Panc1 (cell line): ENCODE measurements around the gene ABRAXAS1. TPM values are rescaled to one million over a fixed set of nuclear protein-coding genes. Genes with fewer than 3 reads are reported as not detected.

Experiments
- ATAC-seq: fragments of 200-7000 bp; cut with Tn5 transposase; 2 replicates; pipeline ENCODE4 v1.9.1; 2020; ENCODE audit warnings: mild to moderate bottlenecking, moderate library complexity
- BruUV-seq: library from RNA; stranded (reverse); fragments of 400-500 nt; replicated peaks from 2 replicates; lab custom pipeline; 2021; lab: Mats Ljungman, UMichigan
- CTCF ChIA-PET: fragments of 300-600 bp; sonication (Branson Sonifier 250); formaldehyde crosslinking; loops from one replicate; lab custom pipeline; 2022; ENCODE audit warnings: antibody characterized with exemption; lab: Charles Lee
- POLR2A ChIA-PET: fragments of 300-600 bp; sonication (Branson Sonifier 250); formaldehyde crosslinking; loops from one replicate; lab custom pipeline; 2022; ENCODE audit warnings: antibody characterized with exemption; lab: Charles Lee
- DNase-seq: peaks from one replicate; pipeline ENCODE4 v3.0.0-alpha.2; 2010; ENCODE audit warnings: low read depth, low spot score
- H3K27ac ChIP-seq: 2 replicates; pipeline ENCODE4 v1.5.1; 2011; ENCODE audit warnings: mild to moderate bottlenecking, low read length, inconsistent platforms
- H3K27me3 ChIP-seq: fragments of 200-500 bp; sonication (Bioruptor generic); 2 replicates; pipeline ENCODE4 v1.6.0; 2014; ENCODE audit warnings: low read length, inconsistent platforms; ENCODE audit not compliant: control insufficient read depth, insufficient read depth
- H3K36me3 ChIP-seq: fragments of 200-500 bp; sonication (Bioruptor generic); 2 replicates; pipeline ENCODE4 v1.5.1; 2014; ENCODE audit warnings: inconsistent platforms, mild to moderate bottlenecking, low read length, moderate library complexity; ENCODE audit not compliant: control insufficient read depth, insufficient read depth
- H3K4me1 ChIP-seq: 2 replicates; pipeline ENCODE4 v1.5.1; 2011; ENCODE audit warnings: inconsistent platforms, mild to moderate bottlenecking, low read length, moderate library complexity; ENCODE audit not compliant: control insufficient read depth, insufficient read depth
- H3K4me3 ChIP-seq, 2 experiments: 2 replicates each; pipeline ENCODE4 v1.5.1; 2011 to 2012; ENCODE audit warnings: low read depth in 2 of 2, low read length in 2 of 2, mild to moderate bottlenecking in 2 of 2, inconsistent platforms in 1 of 2, moderate library complexity in 1 of 2
- H3K9me3 ChIP-seq: fragments of 200-500 bp; sonication (Bioruptor generic); 2 replicates; pipeline ENCODE4 v1.5.1; 2014; ENCODE audit warnings: low read depth, mild to moderate bottlenecking, inconsistent platforms, low read length, moderate library complexity; ENCODE audit not compliant: control insufficient read depth, insufficient read depth
- CTCF ChIP-seq: fragments of 450-650 bp; IDR thresholded peaks from 2 replicates; pipeline ENCODE4 v1.5.1; 2017; ENCODE audit warnings: mild to moderate bottlenecking
- POLR2AphosphoS5 ChIP-seq: IDR thresholded peaks from 2 replicates; pipeline ENCODE4 v1.6.1; 2012; ENCODE audit warnings: mild to moderate bottlenecking, low read depth, low read length, moderate library complexity
- REST ChIP-seq, 2 experiments: IDR thresholded peaks; 2 replicates each; pipeline ENCODE4 v1.6.1; 2011 to 2012; ENCODE audit warnings: low read depth in 2 of 2, control low read depth in 1 of 2, low read length in 1 of 2, mild to moderate bottlenecking in 1 of 2, moderate library complexity in 1 of 2; ENCODE audit not compliant: insufficient read depth in 1 of 2
- SIN3A ChIP-seq: IDR thresholded peaks from 2 replicates; pipeline ENCODE4 v1.6.1; 2012; ENCODE audit warnings: low read depth, mild to moderate bottlenecking, low read length, moderate library complexity, borderline replicate concordance; ENCODE audit not compliant: insufficient read depth
- TCF7L2 ChIP-seq: IDR thresholded peaks from 2 replicates; pipeline ENCODE4 v1.6.1; 2011; ENCODE audit warnings: mild to moderate bottlenecking, low read depth, low read length, inconsistent platforms
- in situ Hi-C: cut with HindIII; loops from 2 replicates; pipeline ENCODE4 v1.10.0; 2016; ENCODE audit warnings: low sequenced_read_pairs, low pct_unique_long_range_greater_than_20kb
- intact Hi-C: fragments of 100-400 bp; cut with micrococcal nuclease; formaldehyde crosslinking; loops from one replicate; pipeline ENCODE4 v1.10.0; 2022; ENCODE audit not compliant: unreplicated experiment
- total RNA-seq: library from RNA; stranded (reverse); gene quantifications from one replicate; pipeline ENCODE4 v1.2.1, GENCODE V29; 2021; ENCODE audit not compliant: unreplicated experiment

Gene ABRAXAS1
- total RNA-seq, 1 experiment from 2014 or later: 8.3 TPM

GRCh38 chr4:83504996-83505395 lies 20.1 kb upstream of the ABRAXAS1 start:
- Histone ChIP-seq H3K4me3 (no peak overlapping the region), H3K27ac (no peak overlapping the region), H3K27me3 (no peaks in the 10 kb centered on the region), H3K9me3 (no peaks in the 10 kb centered on the region), H3K36me3 (no peaks in the 10 kb centered on the region), H3K4me1 (no peaks in the 10 kb centered on the region)
- POLR2A ChIA-PET: no interaction called here
- no TSS peak for BruUV-seq
- in situ Hi-C loops (no loop called here), intact Hi-C loops (no loop called here)
- CTCF ChIA-PET: no interaction called here
- TF ChIP-seq TCF7L2 (no peak), REST (IDR thresholded peaks at IDR 0.05; ENCODE audit: insufficient read depth in 1 of 2, low read depth in 2 of 2, low read length in 1 of 2) (no peak), POLR2AphosphoS5 (no peak)
- ATAC-seq (no peak), DNase-seq (no peak)

GRCh38 chr4:83504503-83504902 lies 19.6 kb upstream of the ABRAXAS1 start:
- no peaks in the 10 kb centered on the region for H3K36me3 ChIP-seq
- intact Hi-C loops (no loop called here), in situ Hi-C loops (no loop called here)
- no peaks in the 10 kb centered on the region for H3K27me3 ChIP-seq
- no peak for ATAC-seq
- no peak for DNase-seq
- no peaks in the 10 kb centered on the region for H3K4me1 ChIP-seq
- no peak overlapping the region for H3K27ac ChIP-seq
- BruUV-seq: no TSS peak
- CTCF ChIA-PET: no interaction called here
- POLR2A ChIA-PET: no interaction called here
- TF ChIP-seq TCF7L2 (no peak), POLR2AphosphoS5 (no peak), CTCF (no peak), REST (IDR thresholded peaks at IDR 0.05; ENCODE audit: insufficient read depth in 1 of 2, low read depth in 2 of 2, low read length in 1 of 2) (no peak), SIN3A (no peak)
- H3K9me3 ChIP-seq: no peaks in the 10 kb centered on the region
- H3K4me3 ChIP-seq: no peak overlapping the region
